ENCODE measurements around the gene ARSB.

ARSB gene

GRCh38 chr5:78899922-78900362, 85.2 kb downstream of the ARSB start:
- H3K9me3 ChIP-seq (ENCODE audit: low read length) = no peaks in the 10 kb centered on the region
- H3K27me3 ChIP-seq (ENCODE audit: insufficient read depth, low read length) = no peaks in the 10 kb centered on the region
- peaks cover 11% of the 10 kb centered on the region for H3K4me1 ChIP-seq (ENCODE audit: insufficient read depth, low read length)
- no peaks in the 10 kb centered on the region for H3K36me3 ChIP-seq (ENCODE audit: insufficient read depth, low read length)
- H2AFZ ChIP-seq (ENCODE audit: low read depth, low read length) = no peak overlapping the region
- no peak overlapping the region for H3K4me3 ChIP-seq (ENCODE audit: low read length)

- no peaks in the 10 kb centered on the region for H3K36me3 ChIP-seq (ENCODE audit: insufficient read depth, low read length)
- H3K4me3 ChIP-seq (ENCODE audit: low read length) = no peak overlapping the region
- H3K27me3 ChIP-seq (ENCODE audit: insufficient read depth, low read length) = no peaks in the 10 kb centered on the region
- H3K9me3 ChIP-seq (ENCODE audit: low read length) = no peaks in the 10 kb centered on the region
- H3K4me1 ChIP-seq (ENCODE audit: insufficient read depth, low read length) = peaks cover 1% of the 10 kb centered on the region
- no peak overlapping the region for H2AFZ ChIP-seq (ENCODE audit: low read depth, low read length)
These were observed 89.0 kb downstream of the ARSB start for GRCh38 chr5:78896132-78896531.

GRCh38 chr5:78895616-78896015, 89.5 kb downstream of the ARSB start:
- Histone ChIP-seq H2AFZ (ENCODE audit: low read depth, low read length) (no peak overlapping the region), H3K4me3 (ENCODE audit: low read length) (no peak overlapping the region), H3K9me3 (ENCODE audit: low read length) (no peaks in the 10 kb centered on the region), H3K36me3 (ENCODE audit: insufficient read depth, low read length) (no peaks in the 10 kb centered on the region), H3K4me1 (ENCODE audit: insufficient read depth, low read length) (peaks cover 5% of the 10 kb centered on the region), H3K27me3 (ENCODE audit: insufficient read depth, low read length) (no peaks in the 10 kb centered on the region)

- Histone ChIP-seq H2AFZ (ENCODE audit: low read depth, low read length) (no peak overlapping the region), H3K36me3 (ENCODE audit: insufficient read depth, low read length) (no peaks in the 10 kb centered on the region), H3K4me3 (ENCODE audit: low read length) (no peak overlapping the region), H3K9me3 (ENCODE audit: low read length) (no peaks in the 10 kb centered on the region), H3K27me3 (ENCODE audit: insufficient read depth, low read length) (no peaks in the 10 kb centered on the region), H3K4me1 (ENCODE audit: insufficient read depth, low read length) (peaks cover 5% of the 10 kb centered on the region)
These were observed 91.0 kb downstream of the ARSB start for GRCh38 chr5:78893940-78894677.

GRCh38 chr5:78890667-78891379, 94.3 kb downstream of the ARSB start:
- no peak overlapping the region for H2AFZ ChIP-seq (ENCODE audit: low read depth, low read length)
- no peaks in the 10 kb centered on the region for H3K36me3 ChIP-seq (ENCODE audit: insufficient read depth, low read length)
- H3K27me3 ChIP-seq (ENCODE audit: insufficient read depth, low read length) = no peaks in the 10 kb centered on the region
- no peak overlapping the region for H3K4me3 ChIP-seq (ENCODE audit: low read length)
- peaks cover 5% of the 10 kb centered on the region for H3K4me1 ChIP-seq (ENCODE audit: insufficient read depth, low read length)
- no peaks in the 10 kb centered on the region for H3K9me3 ChIP-seq (ENCODE audit: low read length)

GRCh38 chr5:78889369-78890140, 95.6 kb downstream of the ARSB start:
- H3K4me3 ChIP-seq (ENCODE audit: low read length) = no peak overlapping the region
- no peak overlapping the region for H2AFZ ChIP-seq (ENCODE audit: low read depth, low read length)
- H3K4me1 ChIP-seq (ENCODE audit: insufficient read depth, low read length) = peaks cover 5% of the 10 kb centered on the region
- H3K36me3 ChIP-seq (ENCODE audit: insufficient read depth, low read length) = no peaks in the 10 kb centered on the region
- H3K27me3 ChIP-seq (ENCODE audit: insufficient read depth, low read length) = no peaks in the 10 kb centered on the region
- H3K9me3 ChIP-seq (ENCODE audit: low read length) = no peaks in the 10 kb centered on the region

- no peak overlapping the region for H2AFZ ChIP-seq (ENCODE audit: low read depth, low read length)
- no peaks in the 10 kb centered on the region for H3K36me3 ChIP-seq (ENCODE audit: insufficient read depth, low read length)
- H3K27me3 ChIP-seq (ENCODE audit: insufficient read depth, low read length) = no peaks in the 10 kb centered on the region
- peaks cover 5% of the 10 kb centered on the region for H3K4me1 ChIP-seq (ENCODE audit: insufficient read depth, low read length)
- no peaks in the 10 kb centered on the region for H3K9me3 ChIP-seq (ENCODE audit: low read length)
- H3K4me3 ChIP-seq (ENCODE audit: low read length) = no peak overlapping the region
These were observed 96.3 kb downstream of the ARSB start for GRCh38 chr5:78888580-78889368.

GRCh38 chr5:78887384-78888118, 97.6 kb downstream of the ARSB start:
- Histone ChIP-seq H3K4me1 (ENCODE audit: insufficient read depth, low read length) (peaks cover 5% of the 10 kb centered on the region), H2AFZ (ENCODE audit: low read depth, low read length) (no peak overlapping the region), H3K27me3 (ENCODE audit: insufficient read depth, low read length) (no peaks in the 10 kb centered on the region), H3K36me3 (ENCODE audit: insufficient read depth, low read length) (no peaks in the 10 kb centered on the region), H3K9me3 (ENCODE audit: low read length) (no peaks in the 10 kb centered on the region), H3K4me3 (ENCODE audit: low read length) (no peak overlapping the region)

- no peak overlapping the region for H3K4me3 ChIP-seq (ENCODE audit: low read length)
- H3K36me3 ChIP-seq (ENCODE audit: insufficient read depth, low read length) = no peaks in the 10 kb centered on the region
These were observed 98.5 kb downstream of the ARSB start for GRCh38 chr5:78886341-78887230.

GRCh38 chr5:78881884-78882283, 103.2 kb downstream of the ARSB start:
- Histone ChIP-seq H3K4me3 (ENCODE audit: low read length) (no peak overlapping the region), H2AFZ (ENCODE audit: low read depth, low read length) (no peak overlapping the region), H3K27me3 (ENCODE audit: insufficient read depth, low read length) (no peaks in the 10 kb centered on the region), H3K36me3 (ENCODE audit: insufficient read depth, low read length) (no peaks in the 10 kb centered on the region), H3K9me3 (ENCODE audit: low read length) (no peaks in the 10 kb centered on the region), H3K4me1 (ENCODE audit: insufficient read depth, low read length) (no peaks in the 10 kb centered on the region)

More at GRCh38 chr5:78886341-78887230, 98.5 kb downstream of the ARSB start:
- no peaks in the 10 kb centered on the region for H3K27me3 ChIP-seq (ENCODE audit: insufficient read depth, low read length)
- peaks cover 5% of the 10 kb centered on the region for H3K4me1 ChIP-seq (ENCODE audit: insufficient read depth, low read length)
- no peak overlapping the region for H2AFZ ChIP-seq (ENCODE audit: low read depth, low read length)
- no peaks in the 10 kb centered on the region for H3K9me3 ChIP-seq (ENCODE audit: low read length)

- no peak overlapping the region for H2AFZ ChIP-seq (ENCODE audit: low read depth, low read length)
- H3K9me3 ChIP-seq (ENCODE audit: low read length) = no peaks in the 10 kb centered on the region
- H3K27me3 ChIP-seq (ENCODE audit: insufficient read depth, low read length) = no peaks in the 10 kb centered on the region
- H3K4me3 ChIP-seq (ENCODE audit: low read length) = no peak overlapping the region
- H3K36me3 ChIP-seq (ENCODE audit: insufficient read depth, low read length) = no peaks in the 10 kb centered on the region
- H3K4me1 ChIP-seq (ENCODE audit: insufficient read depth, low read length) = no peaks in the 10 kb centered on the region
These were observed 105.6 kb downstream of the ARSB start for GRCh38 chr5:78879516-78879915.
